Endometrial microvascular endothelial cells (primary cell): Measurements from ENCODE around the gene KRTDAP. TPM values are rescaled to one million over a fixed set of nuclear protein-coding genes. Genes with fewer than 3 reads are reported as not detected.

Experiments
- total RNA-seq: library from RNA; depleted of rRNA; stranded (reverse); fragments of >200 nt; gene quantifications from one replicate; pipeline ENCODE4 v1.2.3, GENCODE V29; 2015; ENCODE audit errors: inconsistent ontology term

The KRTDAP gene
- total RNA-seq, 1 donor from 2014 or later = not detected

Other genes starting within 250 kb of the KRTDAP start
- 0.09 TPM for gene LSR, start 241.5 kb downstream of the KRTDAP start, total RNA-seq
- gene USF2, start 221.5 kb downstream of the KRTDAP start, total RNA-seq = 61.4 TPM
- not detected for gene HAMP, start 207.9 kb downstream of the KRTDAP start, total RNA-seq
- 16.0 TPM for gene MAG, start 198.3 kb downstream of the KRTDAP start, total RNA-seq
- gene CD22, start 161.3 kb downstream of the KRTDAP start, total RNA-seq = 5.8 TPM
- not detected for gene FFAR1, start 142.6 kb downstream of the KRTDAP start, total RNA-seq
- not detected for gene FFAR3, start 132.0 kb downstream of the KRTDAP start, total RNA-seq
- not detected for gene GPR42, start 119.4 kb downstream of the KRTDAP start, total RNA-seq
- gene FFAR2, start 42.2 kb downstream of the KRTDAP start, total RNA-seq = not detected
- not detected for gene DMKN, start 23.2 kb upstream of the KRTDAP start, total RNA-seq
- gene SBSN, start 37.8 kb upstream of the KRTDAP start, total RNA-seq = not detected
- gene GAPDHS, start 43.0 kb upstream of the KRTDAP start, total RNA-seq = not detected
- 87.1 TPM for gene TMEM147, start 55.2 kb upstream of the KRTDAP start, total RNA-seq
- gene ATP4A, start 73.2 kb upstream of the KRTDAP start, total RNA-seq = not detected
- not detected for gene PMIS2, start 95.7 kb upstream of the KRTDAP start, total RNA-seq
- 20.8 TPM for gene HAUS5, start 122.3 kb upstream of the KRTDAP start, total RNA-seq
- gene RBM42, start 138.6 kb upstream of the KRTDAP start, total RNA-seq = 84.6 TPM
- not detected for gene ETV2, start 151.3 kb upstream of the KRTDAP start, total RNA-seq
- 610 TPM for gene COX6B1, start 157.9 kb upstream of the KRTDAP start, total RNA-seq
- not detected for gene UPK1A, start 176.1 kb upstream of the KRTDAP start, total RNA-seq
- not detected for gene ZBTB32, start 214.1 kb upstream of the KRTDAP start, total RNA-seq
- gene KMT2B, start 227.5 kb upstream of the KRTDAP start, total RNA-seq = 11.1 TPM